HG02798 (cell line): ENCODE data around the gene CTNNA2.

Experiments
- ATAC-seq: cut with Tn5 transposase; IDR thresholded peaks from one replicate; pipeline ENCODE4 v1.9.1; 2021; ENCODE audit warnings: mild to moderate bottlenecking; ENCODE audit not compliant: unreplicated experiment, poor library complexity

CTNNA2 gene

DNA sequence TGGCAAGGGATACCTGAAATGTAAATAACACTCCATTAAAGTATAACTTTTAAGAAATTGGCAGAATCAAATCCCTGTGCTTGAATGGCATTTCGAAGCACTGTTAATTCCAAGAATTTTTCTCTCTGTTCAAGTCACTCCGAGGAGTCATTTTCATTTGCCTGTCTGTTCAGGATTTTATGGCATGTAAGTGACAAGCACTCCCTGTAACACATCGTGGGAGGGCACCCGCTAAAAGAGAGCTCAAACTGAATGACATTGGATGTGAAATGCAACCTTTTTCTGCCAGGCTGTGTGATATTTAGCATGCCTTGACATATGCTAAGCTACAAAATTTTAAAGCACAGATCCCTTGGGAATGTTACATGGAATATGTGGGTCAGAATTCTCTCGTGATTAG, 452.1 kb downstream of the CTNNA2 start:
- no peak for ATAC-seq

DNA sequence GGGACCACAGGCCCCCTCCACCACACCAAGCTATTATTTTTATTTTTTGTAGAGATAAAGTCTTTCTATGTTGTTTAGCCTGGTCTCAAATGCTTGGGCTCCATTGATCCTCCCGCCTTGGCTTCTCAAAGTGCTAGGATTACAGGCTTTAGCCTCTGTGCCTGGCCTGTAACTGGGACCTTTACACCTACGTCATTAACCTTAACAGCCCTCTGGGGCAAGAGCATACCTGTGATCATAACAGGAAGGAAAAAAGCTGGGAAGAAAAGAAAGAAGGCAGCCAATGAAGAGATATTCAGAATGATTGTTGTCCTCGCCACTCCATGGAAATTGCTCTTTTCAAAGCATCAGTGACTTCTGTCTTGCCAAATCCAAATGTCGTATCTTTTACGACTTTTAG, 453.5 kb downstream of the CTNNA2 start:
- no peak for ATAC-seq

DNA sequence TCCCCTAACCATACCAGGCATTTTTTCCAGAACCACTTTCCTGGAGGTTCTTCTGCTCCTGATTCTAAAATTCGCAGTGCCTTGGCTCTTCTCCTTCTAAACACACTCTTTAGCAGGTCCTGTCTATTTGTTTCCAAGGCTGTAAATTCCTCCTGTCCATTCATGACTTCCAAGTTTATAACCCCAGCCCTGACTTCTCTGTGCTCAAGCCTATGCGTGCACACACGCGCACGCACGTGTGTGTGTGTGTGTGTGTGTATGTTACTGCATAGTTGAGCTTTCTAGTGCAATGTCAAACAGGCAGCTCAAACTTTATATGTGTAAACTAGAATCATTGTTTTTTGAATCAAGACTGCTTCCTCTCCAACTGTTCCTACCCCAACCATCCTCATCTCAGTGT, 454.0 kb downstream of the CTNNA2 start:
- ATAC-seq: no peak

- ATAC-seq: no peak
These were observed 459.0 kb downstream of the CTNNA2 start for GRCh38 chr2:79971807-79972206.

DNA sequence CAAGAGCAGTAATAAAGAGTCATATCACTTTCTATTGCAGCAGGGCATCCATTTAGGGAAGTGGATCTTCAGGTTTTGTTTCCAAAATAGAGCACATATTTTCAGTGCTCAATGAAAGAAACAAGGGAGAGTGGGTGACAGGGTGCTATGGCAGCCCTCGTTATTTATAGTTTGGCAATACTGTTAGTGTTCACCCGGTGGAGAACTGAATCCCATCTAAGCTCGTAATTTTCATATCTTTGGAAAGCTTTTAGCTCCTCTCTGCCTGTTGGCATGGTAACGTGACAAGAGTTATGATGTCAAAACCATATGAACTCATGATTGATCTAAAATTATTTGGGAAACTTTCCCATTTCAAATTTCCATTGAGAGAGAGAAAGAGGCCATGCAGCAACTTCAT, 459.8 kb downstream of the CTNNA2 start:
- no peak for ATAC-seq

DNA sequence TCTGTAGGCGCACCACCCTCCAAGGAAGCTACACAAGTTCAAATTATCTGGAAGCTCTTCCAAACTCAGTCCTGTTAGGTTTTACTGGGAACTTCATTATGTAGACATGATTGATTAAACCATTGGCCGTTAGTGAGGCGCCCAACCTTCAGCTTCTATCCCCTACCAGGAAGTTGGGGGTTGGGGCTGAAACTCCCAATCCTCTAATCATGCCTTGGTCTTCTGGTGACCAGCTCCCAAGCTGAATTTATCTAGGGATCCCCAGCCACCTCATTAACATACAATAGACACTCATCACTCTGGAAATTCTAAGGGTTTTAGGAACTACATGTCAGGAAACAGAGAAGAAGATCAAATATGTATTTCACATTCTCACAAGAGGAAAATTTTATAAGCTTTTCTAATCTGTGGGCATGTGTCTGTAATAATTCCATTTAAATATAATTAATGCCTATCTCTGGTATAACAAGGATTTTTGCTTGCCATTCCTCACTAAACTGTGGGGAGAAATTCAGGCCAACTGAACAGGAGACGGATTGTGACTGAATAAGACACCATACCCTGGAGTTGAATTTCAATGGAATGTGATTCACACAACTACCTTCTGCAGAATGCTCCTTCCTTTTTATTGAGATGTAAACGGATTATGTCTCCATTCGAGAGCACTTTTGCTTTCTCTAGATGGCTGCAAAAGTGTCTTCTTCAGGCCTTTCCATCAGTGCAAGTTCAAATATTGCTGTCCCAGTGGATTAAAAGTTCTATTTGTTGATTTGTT, 463.1 kb downstream of the CTNNA2 start:
- no peak for ATAC-seq

DNA sequence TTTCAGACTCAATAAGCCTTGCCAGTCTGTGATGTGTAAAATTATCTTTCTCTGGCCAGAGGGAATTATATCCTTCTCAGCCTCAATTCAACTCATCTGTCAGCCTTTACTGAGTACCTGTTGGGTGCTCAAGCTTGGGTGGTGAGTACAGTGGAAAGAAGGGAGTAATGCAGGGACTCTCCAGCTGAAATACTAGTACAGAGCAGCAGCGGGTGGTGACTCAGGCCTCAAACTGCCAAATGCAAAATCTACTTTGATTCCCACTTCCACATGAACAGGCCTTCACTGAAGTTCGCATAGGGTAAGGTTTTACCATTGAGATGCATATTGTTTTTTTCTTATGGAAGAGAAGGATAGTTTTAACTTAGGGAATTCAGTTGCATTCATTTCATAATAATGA, 464.9 kb downstream of the CTNNA2 start:
- ATAC-seq: no peak

DNA sequence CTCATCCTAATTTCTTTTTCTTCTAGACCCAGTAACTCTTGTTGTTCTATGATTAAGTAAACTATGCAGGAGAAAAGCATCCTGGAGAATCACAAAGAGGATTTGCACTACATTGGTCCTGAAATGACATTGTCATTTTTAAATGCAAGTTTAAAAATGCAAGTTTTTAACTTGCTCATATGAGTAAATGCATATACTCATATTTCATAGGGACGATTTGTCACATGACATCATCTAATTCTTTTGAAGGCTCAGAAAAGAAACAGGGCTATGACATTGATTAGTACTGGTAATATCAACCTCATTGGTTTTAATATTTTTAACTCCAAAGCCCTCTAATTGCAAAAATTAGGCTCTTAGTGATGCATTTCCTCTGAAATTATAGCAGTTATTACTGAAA, 467.3 kb downstream of the CTNNA2 start:
- ATAC-seq: no peak

DNA sequence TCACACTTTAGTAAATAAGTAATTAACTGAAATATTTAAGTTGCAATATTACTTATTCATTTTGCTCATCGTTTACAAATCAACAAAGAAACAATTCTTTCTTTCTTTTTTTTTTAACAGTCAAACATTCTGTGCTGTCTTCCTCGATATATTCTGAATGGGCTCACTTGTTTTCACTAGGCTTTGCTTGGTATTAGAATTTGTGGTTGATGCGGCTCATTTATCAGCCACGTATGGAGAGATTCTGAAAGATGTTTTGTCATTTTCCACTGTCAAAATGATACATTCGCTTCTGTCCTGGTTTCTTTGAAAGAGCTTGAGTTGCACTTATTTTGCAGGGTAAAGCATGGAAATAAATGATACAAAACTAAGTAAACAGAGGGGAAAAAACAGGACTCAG, 468.0 kb downstream of the CTNNA2 start:
- no peak for ATAC-seq

DNA sequence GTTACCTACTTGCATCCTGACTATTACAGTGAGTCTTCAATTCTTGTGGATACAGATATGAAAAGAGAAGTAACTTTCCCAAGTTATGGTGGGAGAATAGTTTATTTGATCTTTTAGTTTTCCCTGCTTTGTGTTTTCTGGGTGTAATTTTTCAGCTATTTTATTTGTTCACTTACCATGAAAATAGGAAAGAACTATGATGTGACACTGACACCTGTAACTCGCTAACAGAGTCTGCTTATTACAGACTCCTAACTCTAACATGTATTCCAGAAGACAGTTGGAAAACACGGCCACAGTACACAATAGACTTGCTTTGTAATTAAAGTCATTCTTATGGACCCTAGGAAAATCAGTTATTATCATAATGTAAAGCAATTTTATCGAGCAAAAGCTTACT, 468.5 kb downstream of the CTNNA2 start:
- no peak for ATAC-seq

- ATAC-seq: peak; percentile 42
These were observed 469.6 kb downstream of the CTNNA2 start for GRCh38 chr2:79982445-79982844.

- no peak for ATAC-seq
These were observed 471.6 kb downstream of the CTNNA2 start for GRCh38 chr2:79984476-79984875.

DNA sequence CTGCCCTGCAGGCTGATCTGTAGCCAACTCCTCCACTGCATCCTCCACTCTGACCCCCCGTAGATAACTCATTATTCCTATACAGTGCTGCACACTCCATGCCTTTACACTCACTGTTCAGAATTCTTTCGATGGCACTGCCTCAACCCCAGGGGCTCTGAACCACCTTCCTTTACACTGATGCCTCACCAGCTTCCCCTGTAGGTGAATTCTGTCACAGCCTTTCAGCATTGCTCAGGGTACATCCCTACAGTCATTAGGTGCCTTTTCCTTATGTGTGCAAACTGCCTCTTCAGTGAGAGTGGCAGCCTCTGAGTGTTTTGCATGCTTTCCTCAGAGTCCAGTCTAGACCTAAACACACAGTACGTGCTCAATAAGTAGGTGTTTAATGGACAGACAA, 472.3 kb downstream of the CTNNA2 start:
- ATAC-seq: no peak

GRCh38 chr2:79985571-79985970, 472.7 kb downstream of the CTNNA2 start:
- no peak for ATAC-seq

DNA sequence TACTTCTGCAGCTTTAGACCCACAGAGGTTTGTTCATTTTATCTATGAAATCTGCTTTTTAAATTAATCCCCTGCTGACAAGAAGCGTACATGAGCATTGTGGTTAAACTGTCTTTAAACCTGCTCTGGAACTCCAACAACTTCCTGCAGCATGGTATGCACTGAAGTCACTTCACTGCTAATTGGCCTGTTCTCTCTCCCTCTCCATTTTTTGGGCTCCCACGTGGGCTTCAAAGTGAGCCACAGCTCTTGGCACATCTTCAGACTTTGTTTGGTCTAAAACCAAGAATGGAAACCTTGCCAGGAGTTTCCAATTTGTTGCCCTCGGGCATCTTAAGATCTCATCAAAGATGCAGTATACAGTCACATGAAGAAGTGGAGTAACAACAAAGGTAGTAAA, 480.3 kb downstream of the CTNNA2 start:
- no peak for ATAC-seq

- no peak for ATAC-seq
These were observed 481.3 kb downstream of the CTNNA2 start for GRCh38 chr2:79994161-79994560.

DNA sequence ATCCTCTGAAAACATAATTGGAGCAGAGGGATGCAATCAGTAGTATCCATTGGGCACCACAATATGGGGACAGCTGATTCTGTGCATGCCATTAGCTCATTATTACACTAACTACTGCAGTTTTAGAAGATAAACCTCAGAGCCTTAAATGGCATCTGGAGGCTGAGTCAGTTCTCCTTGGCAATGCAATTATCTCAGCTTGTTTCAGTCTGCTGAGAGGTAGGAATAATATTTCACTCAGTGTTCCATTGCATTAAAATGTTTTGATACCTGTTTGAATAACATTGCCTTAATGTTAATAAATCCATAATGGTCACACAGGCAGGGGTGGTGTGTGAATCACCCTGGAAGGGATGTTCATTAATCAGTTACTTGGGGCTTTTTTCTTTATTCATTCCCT, 482.1 kb downstream of the CTNNA2 start:
- no peak for ATAC-seq

GRCh38 chr2:79996709-79997108, 483.9 kb downstream of the CTNNA2 start:
- ATAC-seq: no peak

DNA sequence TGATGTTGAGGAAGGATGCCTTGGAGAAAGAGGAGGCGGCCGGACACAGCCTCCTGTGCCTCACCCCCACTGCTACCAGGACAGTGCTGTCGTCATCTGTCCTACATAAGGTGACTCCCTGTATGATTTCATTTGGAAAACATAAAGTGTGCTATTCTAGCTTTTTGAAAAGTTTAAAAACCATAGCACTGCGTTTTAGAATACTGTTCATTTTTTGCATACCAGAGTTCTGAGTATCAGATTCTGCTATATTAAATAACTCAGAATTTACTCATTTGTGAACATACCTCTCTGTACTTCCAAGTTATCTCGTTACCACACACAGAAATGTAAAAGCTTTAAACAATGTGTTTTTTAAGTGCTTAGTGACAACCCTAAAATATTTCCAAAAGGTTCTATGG, 488.9 kb downstream of the CTNNA2 start:
- no peak for ATAC-seq

DNA sequence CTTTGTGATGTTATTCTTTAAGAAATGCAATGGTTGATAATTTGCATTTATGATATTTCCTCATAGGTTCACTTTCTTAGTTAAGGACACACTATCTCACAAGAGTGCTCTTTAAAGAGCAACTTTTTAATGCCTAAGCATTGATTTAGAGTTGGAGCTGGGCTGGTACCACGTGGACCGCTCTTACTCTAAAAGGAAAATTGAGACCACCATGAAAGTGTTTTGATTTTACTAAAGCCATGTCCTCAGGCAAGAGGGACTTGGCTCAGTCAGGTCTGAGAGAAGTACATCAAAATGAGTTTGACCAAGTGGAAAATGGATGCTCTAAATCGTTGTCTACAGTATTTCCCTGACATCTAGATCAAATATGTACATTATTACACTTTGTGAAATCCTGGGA, 489.3 kb downstream of the CTNNA2 start:
- ATAC-seq: no peak

GRCh38 chr2:80002568-80003157, 489.8 kb downstream of the CTNNA2 start:
- ATAC-seq: no peak

DNA sequence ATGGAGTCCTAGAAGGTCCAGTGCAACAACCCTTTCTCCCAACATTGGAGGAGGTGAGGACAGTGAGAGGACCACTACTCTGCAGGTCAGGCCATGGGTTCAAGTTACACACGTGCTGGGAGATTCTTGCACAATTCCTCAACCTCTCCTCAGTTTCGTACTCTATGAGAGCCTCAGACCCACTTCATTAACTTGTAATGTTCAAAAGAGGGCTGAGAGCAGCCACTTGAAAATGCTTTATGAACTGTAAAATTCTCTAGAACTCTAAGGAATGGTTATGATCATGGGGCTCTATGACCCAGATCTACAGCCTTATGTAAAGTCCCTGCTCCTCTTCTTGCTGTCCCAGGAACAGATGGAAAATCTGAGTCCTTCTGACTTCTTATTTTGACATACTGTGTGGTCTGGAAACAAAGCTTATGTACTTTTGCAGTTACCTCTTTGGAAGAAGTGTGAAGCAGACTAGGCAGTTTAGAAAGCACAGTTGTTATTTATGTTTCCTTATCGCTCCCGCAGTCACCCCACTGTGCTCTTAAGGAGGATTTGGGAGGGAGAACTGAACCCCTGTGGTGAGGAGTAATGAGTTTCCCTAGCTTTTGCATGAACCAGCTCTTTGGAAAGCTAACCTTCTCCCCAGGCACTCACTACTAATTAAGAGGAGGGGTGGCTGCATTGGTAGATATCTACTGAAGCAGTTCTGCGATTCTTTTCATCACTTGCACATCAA, 495.1 kb downstream of the CTNNA2 start:
- no peak for ATAC-seq
